Esophagus muscularis mucosa (tissue), 4 donors: ENCODE results near the gene LPAR3. TPM values are rescaled to one million over a fixed set of nuclear protein-coding genes. Genes with fewer than 3 reads are reported as not detected.

Source experiments
- DNase-seq: peaks from one replicate; pipeline ENCODE4 v3.0.0-alpha.2; 2017; ENCODE audit errors: extremely low spot score
- H3K27ac ChIP-seq, 4 donors: fragments of 200-600 bp; sonication (generic); replicated peaks in 1 of 4; 1 replicate in 3 of 4; 2 replicates in 1 of 4; pipeline ENCODE4 v1.5.1; 2016 to 2019; ENCODE audit warnings: mild to moderate bottlenecking in 1 of 4
- H3K27me3 ChIP-seq, 4 donors: fragments of 200-600 bp; sonication (generic); one replicate each; pipeline versions ENCODE4 v1.5.1 to v1.6.0; 2016 to 2019
- H3K36me3 ChIP-seq, 4 donors: fragments of 200-600 bp; sonication (generic); one replicate each; pipeline ENCODE4 v1.5.1; 2016 to 2019
- H3K4me1 ChIP-seq, 4 donors: fragments of 200-600 bp; sonication (generic); one replicate each; pipeline ENCODE4 v1.5.1; 2016 to 2019
- H3K4me3 ChIP-seq, 4 donors: fragments of 200-600 bp; sonication (generic); 1 replicate in 2 of 4; 2 replicates in 2 of 4; pipeline ENCODE4 v1.5.1; 2016 to 2019; ENCODE audit warnings: mild to moderate bottlenecking in 4 of 4, moderate library complexity in 1 of 4
- H3K9me3 ChIP-seq, 4 donors: fragments of 200-600 bp; sonication (generic); 1 replicate in 3 of 4; 2 replicates in 1 of 4; pipeline ENCODE4 v1.5.1; 2016 to 2019
- CTCF ChIP-seq, 3 experiments: fragments of 200-600 bp in 2 of 3; fragments of 450-650 bp in 1 of 3; sonication (generic) in 2 of 3; IDR thresholded peaks; one replicate each; pipeline ENCODE4 v1.5.1; 2017 to 2019; ENCODE audit warnings: antibody characterized with exemption in 3 of 3, mild to moderate bottlenecking in 2 of 3, moderate library complexity in 1 of 3
- EP300 ChIP-seq: sonication (generic); formaldehyde crosslinking; IDR thresholded peaks from one replicate; pipeline ENCODE4 v1.6.1; 2017; ENCODE audit warnings: antibody characterized with exemption
- POLR2A ChIP-seq: fragments of 450-650 bp; IDR thresholded peaks from one replicate; pipeline ENCODE4 v1.6.1; 2017; ENCODE audit warnings: antibody characterized with exemption, moderate library complexity, mild to moderate bottlenecking, low read depth
- POLR2AphosphoS5 ChIP-seq, 2 donors: sonication (generic); formaldehyde crosslinking; IDR thresholded peaks; one replicate each; pipeline ENCODE4 v1.6.1; 2017; ENCODE audit warnings: antibody characterized with exemption in 2 of 2
- whole genome bisulfite sequencing: methylation state at CpG from one replicate; pipeline ENCODE4 v1.1.5; 2018; 5-methylcytosine and 5-hydroxymethylcytosine counted together
- intact Hi-C: fragments of 100-400 bp; cut with DNase I; formaldehyde crosslinking; loops from one replicate; pipeline ENCODE4 v1.15.1; 2023
- total RNA-seq, 4 donors: library from RNA; depleted of rRNA; stranded (reverse); fragments of >200 nt; gene quantifications; one replicate each; pipeline versions ENCODE4 v1.1.0 to v1.2.1, GENCODE V29; 2016

The LPAR3 gene
- total RNA-seq, 4 donors from 2014 or later = 0.19 to 0.33 TPM; not detected in 2

- 74% methylated on average over 13 of the region's 13 CpGs for WGBS
- Histone ChIP-seq H3K27ac (no peak overlapping the region), H3K27me3 (peaks cover 0 to 6% (median 0%) of the 10 kb centered on the region in 4 donors), H3K36me3 (no peaks in the 10 kb centered on the region), H3K4me3 (no peak overlapping the region), H3K9me3 (no peaks in the 10 kb centered on the region), H3K4me1 (peaks cover 0 to 7% (median 4%) of the 10 kb centered on the region in 4 donors)
- DNase-seq = no peak
- intact Hi-C loops = loop anchor here (10.0 kb wide), 2 partner anchors 171 to 619 kb away; partner anchors contain the start of gene PRKACB
- TF ChIP-seq CTCF (IDR thresholded peaks at IDR 0.05) (no peak), POLR2A (no peak), POLR2AphosphoS5 (IDR thresholded peaks at IDR 0.05) (no peak), EP300 (no peak)
Measured at GRCh38 chr1:84763912-84764680, 128.9 kb downstream of the LPAR3 start.

GRCh38 chr1:84762664-84763063 is 130.3 kb downstream of the LPAR3 start:
- no peaks in the 10 kb centered on the region for H3K36me3 ChIP-seq
- H3K4me3 ChIP-seq = no peak overlapping the region
- DNase-seq = no peak
- TF ChIP-seq POLR2AphosphoS5 (IDR thresholded peaks at IDR 0.05) = no peak
- no peak for TF ChIP-seq EP300
- no peak for TF ChIP-seq POLR2A
- TF ChIP-seq CTCF (IDR thresholded peaks at IDR 0.05) = no peak
- intact Hi-C loops = loop anchor here (10.0 kb wide), 2 partner anchors 172 to 618 kb away; partner anchors contain the start of gene PRKACB
- no peak overlapping the region for H3K27ac ChIP-seq
- WGBS = 94% methylated on average over 5 of the region's 5 CpGs
- peaks cover 0 to 16% (median 14%) of the 10 kb centered on the region in 4 donors for H3K4me1 ChIP-seq
- peaks cover 0 to 6% (median 0%) of the 10 kb centered on the region in 4 donors for H3K27me3 ChIP-seq
- H3K9me3 ChIP-seq = no peaks in the 10 kb centered on the region

Other genes with a start within 250 kb of the LPAR3 start
- 10 to 100 TPM in 1 of 4 donors, 1 to 10 TPM in 3; 9.6 to 13.7 (median 9.7) TPM for gene SSX2IP, start 202.7 kb downstream of the LPAR3 start, total RNA-seq
- gene MCOLN2, start 103.9 kb upstream of the LPAR3 start, total RNA-seq = under 1 TPM; under 0.01 to 0.83 (median 0.18) TPM
- 1 to 10 TPM in 2 of 4 donors, under 1 TPM in 2; 0.65 to 2.1 (median 1.0) TPM for gene MCOLN3, start 155.3 kb upstream of the LPAR3 start, total RNA-seq